ENCODE measurements around the gene SOCS3. TPM values are rescaled to one million over a fixed set of nuclear protein-coding genes. Genes with fewer than 3 reads are reported as not detected.

Gene SOCS3
- total RNA-seq, 1 donor from 2014 or later = 29.0 TPM

GRCh38 chr17:78367193-78367592 is 7.3 kb upstream of the SOCS3 start:
- no peak for DNase-seq

DNA sequence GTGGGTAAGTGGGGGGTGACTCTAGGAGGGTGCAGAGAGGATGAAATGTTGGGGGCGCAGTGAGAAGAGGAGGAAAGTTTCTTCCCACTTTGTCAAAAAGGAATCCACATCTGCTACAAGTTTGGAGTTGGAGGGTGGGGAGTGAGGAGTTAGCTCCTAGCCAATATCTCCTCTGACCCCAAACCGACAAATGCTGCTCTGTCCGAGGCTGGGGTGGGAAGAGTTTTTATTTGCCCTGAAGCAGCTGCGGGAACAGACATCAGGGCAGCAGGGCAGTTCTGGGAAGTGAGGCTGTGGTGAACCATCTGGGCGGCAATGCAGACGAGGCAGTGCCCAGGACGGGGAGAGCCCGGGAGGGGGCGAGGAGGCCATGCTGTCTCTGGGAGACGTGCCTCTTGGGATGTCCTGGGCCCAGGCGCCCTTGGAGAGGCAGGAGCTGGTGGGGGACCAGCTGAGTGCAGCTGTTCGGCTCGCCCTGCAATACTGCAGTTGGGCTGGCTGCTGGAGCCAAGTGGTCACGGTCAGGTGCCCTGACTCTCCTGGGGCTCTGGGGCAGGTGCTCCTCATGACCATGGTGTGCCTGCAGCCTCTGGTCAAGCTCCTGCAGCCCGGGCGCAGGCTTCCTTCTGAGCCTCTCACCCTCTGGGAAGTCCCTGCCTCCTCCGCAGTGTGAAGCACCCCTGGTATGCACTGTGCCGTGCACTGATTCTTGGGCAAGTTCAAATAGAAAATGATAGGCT is 6.4 kb upstream of the SOCS3 start:
- DNase-seq = peak; percentile 85

DNA sequence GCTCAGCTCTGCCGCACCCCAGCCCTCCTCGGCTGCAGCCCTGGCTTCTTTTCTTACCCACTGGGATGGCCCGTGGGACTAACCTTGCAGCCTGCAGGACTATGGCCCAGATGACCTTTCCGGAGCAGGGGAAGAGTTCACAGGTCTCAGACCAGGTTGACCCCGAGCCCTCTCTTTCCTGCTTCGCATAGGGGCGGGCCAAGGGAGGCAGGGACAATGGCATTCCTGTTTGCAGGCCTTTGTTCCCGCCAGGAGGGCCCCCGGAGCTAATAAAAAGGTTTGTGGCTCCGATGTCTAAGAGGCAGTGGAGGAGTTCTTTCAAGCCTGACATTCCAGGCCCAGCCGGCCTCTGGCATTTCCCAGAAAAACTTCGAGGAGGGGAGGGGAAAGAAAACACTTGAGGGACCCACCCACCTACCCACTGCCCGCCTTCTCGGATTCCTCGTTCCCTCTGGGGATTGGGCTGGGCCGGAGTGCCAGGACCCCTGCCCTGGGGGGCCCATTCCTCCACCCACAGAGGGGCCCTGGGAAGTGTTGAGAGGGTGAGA is 5.8 kb upstream of the SOCS3 start:
- DNase-seq = peak; percentile 81

DNA sequence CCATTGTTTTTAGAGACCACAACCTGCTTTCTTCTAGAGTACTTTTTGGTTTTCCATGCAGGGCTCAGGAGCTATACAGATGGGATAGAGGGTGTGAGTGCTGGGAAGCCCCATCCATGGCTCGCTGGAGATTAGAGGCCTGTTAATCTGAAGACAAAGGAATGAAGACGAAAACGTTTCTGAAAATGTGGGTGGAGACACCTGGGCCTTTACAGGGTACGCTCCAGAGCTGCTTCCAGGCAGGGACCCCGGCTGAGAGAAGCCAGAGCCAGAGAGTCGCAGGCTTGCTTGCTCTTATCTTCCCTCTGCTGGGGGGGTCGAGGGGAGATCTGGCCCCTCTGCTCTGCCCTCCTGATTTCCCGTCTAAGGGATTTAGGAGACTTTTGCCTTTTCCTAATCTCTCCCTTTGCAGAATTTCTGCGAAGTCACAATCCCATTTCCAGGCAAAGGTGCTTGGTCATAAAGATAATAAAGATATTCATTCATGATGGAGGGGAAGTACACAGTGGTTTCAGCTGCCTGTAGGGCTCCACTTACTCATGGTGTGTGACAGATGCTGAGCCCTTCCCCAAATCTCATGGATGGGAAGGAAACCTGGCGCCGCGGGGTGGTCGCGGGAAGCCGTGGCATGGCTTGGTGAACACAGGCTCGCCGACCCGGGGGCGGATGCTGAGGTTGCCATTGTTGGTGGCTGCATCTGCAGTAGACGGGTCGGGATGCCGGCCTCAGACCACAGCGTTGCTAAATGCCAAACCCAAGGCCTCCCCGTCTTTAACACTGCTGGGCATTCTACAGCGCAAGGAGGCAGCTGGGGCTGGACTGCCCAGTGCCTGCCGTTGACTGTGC is 4.8 kb upstream of the SOCS3 start:
- no peak for DNase-seq

- DNase-seq = no peak
Observed at GRCh38 chr17:78362671-78363070, 2.8 kb upstream of the SOCS3 start.

GRCh38 chr17:78362232-78362631 is 2.4 kb upstream of the SOCS3 start:
- DNase-seq = no peak

DNA sequence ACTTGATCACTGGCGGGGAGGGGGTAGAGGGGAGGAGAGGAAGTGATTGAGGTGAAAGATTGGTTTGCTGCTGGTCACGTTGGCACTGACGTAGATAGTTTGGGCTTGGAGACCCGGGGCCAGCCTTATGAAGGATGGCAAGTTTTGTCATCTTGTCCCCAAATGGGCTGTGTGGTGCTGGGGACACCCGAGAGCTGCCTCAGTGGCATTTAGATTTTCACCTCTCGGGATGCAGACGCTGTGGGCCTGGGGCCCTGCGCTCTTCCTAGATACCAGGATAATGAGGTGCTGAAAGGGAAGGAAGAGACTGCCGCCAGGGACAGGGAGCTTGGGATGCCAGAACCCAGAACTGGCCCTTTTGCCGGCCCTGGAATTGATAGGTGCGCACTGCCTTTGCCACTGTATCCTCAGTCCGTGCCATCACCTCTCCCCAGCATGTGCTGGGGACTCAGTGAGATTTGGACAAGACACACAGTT is 1.4 kb upstream of the SOCS3 start:
- no peak for DNase-seq

- DNase-seq = peak; percentile 93
Observed at GRCh38 chr17:78360371-78361224, 721 bp upstream of the SOCS3 start.

- DNase-seq = peak; percentile 69
Observed at GRCh38 chr17:78359321-78359996, 418 bp downstream of the SOCS3 start.

DNA sequence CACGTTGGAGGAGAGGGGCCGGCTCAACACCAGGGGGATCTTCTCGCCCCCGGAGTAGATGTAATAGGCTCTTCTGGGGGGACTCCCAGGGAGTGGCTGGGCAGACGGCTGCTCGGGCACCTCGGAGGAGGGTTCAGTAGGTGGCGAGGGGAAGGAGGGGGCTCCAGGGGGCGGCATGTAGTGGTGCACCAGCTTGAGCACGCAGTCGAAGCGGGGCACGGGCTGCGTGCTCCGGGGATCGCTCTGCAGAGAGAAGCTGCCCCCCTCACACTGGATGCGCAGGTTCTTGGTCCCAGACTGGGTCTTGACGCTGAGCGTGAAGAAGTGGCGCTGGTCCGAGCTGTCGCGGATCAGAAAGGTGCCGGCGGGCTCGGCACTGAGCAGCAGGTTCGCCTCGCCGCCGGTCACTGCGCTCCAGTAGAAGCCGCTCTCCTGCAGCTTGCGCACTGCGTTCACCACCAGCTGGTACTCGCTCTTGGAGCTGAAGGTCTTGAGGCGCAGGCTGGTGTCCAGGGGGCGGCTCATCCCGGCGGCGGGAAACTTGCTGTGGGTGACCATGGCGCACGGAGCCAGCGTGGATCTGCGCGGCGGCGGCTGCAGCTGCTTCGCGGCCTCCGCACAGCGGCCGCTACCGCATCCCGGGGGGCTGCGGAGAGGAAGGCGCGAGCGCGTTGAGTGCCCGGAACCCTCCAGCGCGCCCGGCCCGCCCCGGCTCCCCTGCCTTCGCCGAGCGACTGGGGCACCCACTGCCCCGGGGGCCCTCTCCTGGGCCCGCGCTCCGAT is 1.1 kb downstream of the SOCS3 start:
- DNase-seq = peak; percentile 67

DNA sequence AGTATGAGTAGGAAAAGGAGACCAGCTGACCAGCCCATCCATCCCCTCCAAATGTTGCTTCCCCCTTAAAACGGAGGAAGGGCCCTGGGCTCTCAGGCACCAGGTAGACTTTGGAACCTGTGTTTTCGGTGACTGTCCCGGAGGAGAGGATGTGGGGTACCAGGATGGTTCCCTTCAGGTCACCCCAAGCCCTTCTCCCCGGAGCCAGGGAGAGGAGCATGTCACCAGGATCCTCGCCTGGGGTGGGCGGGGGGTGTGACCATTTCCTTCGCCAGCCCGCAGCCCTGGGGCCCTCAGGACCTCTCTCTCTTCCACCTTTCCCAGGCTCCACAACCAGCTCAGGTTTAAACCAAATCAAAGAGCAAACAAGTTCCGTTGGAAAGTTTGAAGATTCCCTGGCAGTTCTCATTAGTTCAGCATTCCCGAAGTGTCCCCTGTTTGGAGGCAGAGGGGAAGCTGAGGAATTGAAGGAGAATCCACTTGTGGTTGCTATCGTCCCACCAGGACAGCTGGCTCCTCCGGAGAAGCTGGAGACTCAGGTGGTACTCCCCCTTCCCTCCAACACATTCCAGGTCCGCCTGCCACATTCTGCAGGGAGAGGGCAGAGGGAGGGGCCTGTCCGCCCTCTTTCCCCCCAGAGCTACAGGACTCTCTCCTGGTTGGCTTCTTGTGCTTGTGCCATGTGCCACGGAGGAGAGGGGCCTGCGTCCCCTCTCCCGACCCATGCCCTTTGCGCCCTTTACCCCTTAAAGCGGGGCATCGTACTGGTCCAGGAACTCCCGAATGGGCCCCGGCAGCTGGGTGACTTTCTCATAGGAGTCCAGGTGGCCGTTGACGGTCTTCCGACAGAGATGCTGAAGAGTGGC is 2.0 kb downstream of the SOCS3 start:
- DNase-seq = no peak

DNA sequence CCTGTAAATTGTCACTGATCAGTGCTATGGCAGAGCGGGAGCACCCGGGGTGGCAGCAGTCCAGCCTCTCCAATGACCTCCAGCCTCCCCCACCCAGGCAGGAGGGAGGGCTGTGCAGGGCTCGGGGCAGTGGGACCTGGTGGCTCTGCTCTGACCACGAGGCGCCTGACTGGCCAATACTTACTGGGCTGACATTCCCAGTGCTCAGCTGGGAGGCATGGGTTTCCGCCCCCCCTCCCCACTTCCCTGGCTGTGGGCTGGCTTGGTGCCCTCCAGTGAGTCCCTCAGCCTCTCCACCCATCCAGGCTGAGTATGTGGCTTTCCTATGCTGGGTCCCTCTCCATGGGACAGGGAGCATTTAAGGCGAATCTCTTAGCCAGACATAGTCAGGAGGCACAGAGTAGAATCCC is 2.7 kb downstream of the SOCS3 start:
- no peak for DNase-seq

- DNase-seq = peak; percentile 58
Observed at GRCh38 chr17:78356101-78356713, 3.7 kb downstream of the SOCS3 start.

DNA sequence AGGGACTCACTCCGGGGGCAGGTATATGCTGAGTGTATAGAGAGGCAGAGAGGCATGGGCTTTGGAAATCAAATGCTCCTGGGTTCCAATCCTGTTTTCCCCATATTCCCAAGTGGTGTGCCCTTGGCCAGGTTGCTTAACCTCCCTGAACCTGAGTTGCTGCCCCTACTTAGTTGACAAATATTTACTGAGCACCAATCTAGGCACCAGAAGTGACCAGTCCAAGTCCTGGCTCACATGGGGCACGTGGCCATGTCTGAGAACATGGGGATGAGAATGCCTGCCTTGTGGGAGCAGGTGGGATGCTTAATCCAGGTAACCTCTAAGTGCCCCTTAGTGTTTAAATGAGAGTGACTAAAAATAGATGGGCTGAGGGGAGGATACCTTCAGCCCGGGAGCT is 4.2 kb downstream of the SOCS3 start:
- DNase-seq = no peak

DNA sequence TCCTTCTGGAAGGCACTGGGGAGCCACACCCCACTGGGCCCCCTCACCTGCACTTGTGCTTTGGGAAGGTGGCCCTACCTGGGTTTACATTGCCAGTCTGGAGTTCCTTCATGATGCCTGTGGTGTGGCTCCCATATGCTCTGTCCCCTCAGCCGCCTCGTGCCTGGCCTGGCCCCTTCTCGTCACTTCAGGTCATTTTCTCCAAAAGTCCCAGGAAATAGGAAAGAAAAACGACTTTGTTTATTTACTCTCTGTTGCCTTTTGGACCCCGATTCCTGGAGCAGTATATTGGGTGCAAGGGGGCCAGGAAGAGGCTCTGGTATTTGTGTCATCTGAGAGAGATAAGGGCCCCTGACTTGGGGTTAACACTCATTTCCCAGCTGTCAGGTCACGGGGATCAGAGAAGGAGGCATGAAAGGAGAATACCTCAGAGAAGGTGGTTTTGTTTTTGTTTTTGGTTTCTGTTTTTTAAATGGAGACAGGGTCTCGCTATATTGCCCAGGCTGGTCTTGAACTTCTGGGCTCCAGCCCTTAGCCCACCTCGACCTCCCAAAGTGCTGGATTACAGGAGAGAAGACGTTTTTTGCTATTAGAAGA is 4.7 kb downstream of the SOCS3 start:
- DNase-seq = no peak

- no peak for DNase-seq
Observed at GRCh38 chr17:78353834-78354233, 6.0 kb downstream of the SOCS3 start.

DNA sequence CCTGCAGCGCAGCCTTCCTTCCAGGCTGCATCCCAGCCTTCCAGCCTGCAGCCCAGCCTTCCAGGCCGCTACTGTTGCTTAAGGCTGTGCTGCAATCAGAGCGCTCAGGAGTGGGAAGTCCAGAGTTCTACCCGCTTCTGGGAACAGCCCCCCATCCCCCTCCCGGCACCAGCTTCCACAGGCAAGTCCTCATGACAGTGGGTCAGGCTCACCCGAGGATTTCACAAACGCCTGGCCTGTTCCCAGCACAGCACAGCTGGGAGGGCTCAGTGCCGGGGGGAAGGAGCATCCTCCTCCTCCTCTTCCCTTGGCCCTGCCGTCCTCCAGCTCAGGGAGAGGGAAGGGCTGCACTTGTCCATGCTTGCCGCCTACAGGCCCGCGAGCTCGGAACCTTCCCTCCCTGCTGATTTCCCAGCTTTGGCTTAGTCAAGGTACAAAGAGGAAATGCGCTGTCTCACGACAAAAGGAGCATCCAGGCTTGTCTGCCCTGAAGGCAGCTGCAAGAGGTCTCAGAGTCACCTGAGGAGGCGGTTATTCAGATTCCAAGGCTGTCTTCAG is 8.3 kb downstream of the SOCS3 start:
- DNase-seq = peak; percentile 90

DNA sequence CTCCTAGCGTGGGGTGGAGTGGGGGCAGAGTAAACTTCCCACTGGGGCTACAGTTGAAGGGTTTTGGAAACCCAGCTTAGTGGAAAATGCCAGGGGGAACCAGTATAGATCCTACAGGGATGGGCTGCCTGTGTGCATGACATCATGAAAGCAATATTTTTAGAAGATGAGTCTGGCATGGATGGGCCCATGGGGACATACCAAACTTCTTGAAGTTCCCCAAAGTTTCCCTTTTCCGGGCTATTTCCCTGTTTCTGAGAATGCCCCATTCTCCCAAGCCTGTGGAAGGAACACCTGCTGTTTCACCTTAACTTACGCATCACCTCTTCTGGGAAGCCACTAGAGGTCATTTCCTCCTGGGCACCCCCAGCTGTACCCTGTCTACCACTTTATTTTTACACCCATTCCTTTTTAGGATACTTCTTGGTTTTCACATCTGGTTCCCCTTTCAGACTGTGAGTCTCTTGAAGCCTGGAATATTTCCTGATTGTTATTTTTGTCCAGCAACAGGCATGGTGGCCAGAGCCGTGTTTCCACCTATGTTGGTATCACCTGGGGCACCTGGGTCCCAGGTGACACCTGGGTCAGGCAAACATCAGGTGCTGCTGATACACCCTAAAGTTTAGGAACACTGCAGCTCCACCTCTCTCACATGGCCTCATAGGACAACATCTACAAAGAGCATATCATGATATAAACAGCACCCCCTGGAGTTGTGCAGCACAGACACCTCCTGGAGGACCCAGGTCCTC is 9.8 kb downstream of the SOCS3 start:
- DNase-seq = no peak
